ENCODE measurements around the gene P2RY6.

Gene P2RY6

DNA sequence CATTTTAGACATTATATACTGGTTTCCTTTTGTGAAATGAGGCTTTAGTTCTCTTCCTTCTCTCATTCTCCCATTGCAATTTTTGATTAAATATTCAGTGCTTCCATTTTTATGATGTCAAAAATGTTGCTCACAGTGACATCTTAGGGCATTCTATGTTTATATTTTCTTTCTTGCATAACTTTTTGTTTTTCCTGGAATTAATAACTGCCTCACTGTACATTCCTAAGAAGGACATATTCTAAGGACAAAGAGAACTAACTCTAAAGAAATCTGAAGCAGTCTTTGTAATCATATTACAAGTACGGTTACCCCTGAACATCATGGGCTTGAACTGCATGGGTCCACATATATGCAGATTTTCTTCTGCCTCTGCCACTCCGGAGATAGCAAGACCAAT is 25.8 kb upstream of the P2RY6 start:
- Histone ChIP-seq H3K4me3 (ENCODE audit: low read length) (no peak overlapping the region), H3K36me3 (ENCODE audit: control insufficient read depth, insufficient read depth, low read length) (no peaks in the 10 kb centered on the region), H3K27me3 (ENCODE audit: control insufficient read depth, insufficient read depth, low read length) (no peaks in the 10 kb centered on the region), H3K4me1 (ENCODE audit: control insufficient read depth, insufficient read depth, low read length) (peaks cover 4% of the 10 kb centered on the region; the same call in 1 of the 2 replicates), H3K9me3 (ENCODE audit: control insufficient read depth, insufficient read depth, low read length) (no peaks in the 10 kb centered on the region), H3K27ac (ENCODE audit: low read length) (no peak overlapping the region)
- no peak for DNase-seq (ENCODE audit: low read depth, low spot score)
- no CpG with 5 or more reads among the region's 2 CpGs for WGBS (ENCODE audit: insufficient coverage, insufficient read length)

- Histone ChIP-seq H3K4me1 (ENCODE audit: control insufficient read depth, insufficient read depth, low read length) (peaks cover 2% of the 10 kb centered on the region; the same call in 1 of the 2 replicates), H3K36me3 (ENCODE audit: control insufficient read depth, insufficient read depth, low read length) (no peaks in the 10 kb centered on the region), H3K4me3 (ENCODE audit: low read length) (no peak overlapping the region), H3K27me3 (ENCODE audit: control insufficient read depth, insufficient read depth, low read length) (no peaks in the 10 kb centered on the region), H3K27ac (ENCODE audit: low read length) (no peak overlapping the region), H3K9me3 (ENCODE audit: control insufficient read depth, insufficient read depth, low read length) (no peaks in the 10 kb centered on the region)
- no peak for DNase-seq (ENCODE audit: low read depth, low spot score)
- WGBS (ENCODE audit: insufficient coverage, insufficient read length), result no CpG with 5 or more reads among the region's 3 CpGs
These were observed 23.5 kb upstream of the P2RY6 start for GRCh38 chr11:73248526-73249185.

- no peak for DNase-seq (ENCODE audit: low read depth, low spot score)
- peaks cover 2% of the 10 kb centered on the region; the same call in 1 of the 2 replicates for H3K4me1 ChIP-seq (ENCODE audit: control insufficient read depth, insufficient read depth, low read length)
- H3K9me3 ChIP-seq (ENCODE audit: control insufficient read depth, insufficient read depth, low read length), result no peaks in the 10 kb centered on the region
- no peak overlapping the region for H3K27ac ChIP-seq (ENCODE audit: low read length)
- H3K4me3 ChIP-seq (ENCODE audit: low read length), result no peak overlapping the region
- no CpG with 5 or more reads among the region's 5 CpGs for WGBS (ENCODE audit: insufficient coverage, insufficient read length)
- H3K27me3 ChIP-seq (ENCODE audit: control insufficient read depth, insufficient read depth, low read length), result no peaks in the 10 kb centered on the region
- H3K36me3 ChIP-seq (ENCODE audit: control insufficient read depth, insufficient read depth, low read length), result no peaks in the 10 kb centered on the region
These were observed 22.8 kb upstream of the P2RY6 start for GRCh38 chr11:73249304-73249703.

DNA sequence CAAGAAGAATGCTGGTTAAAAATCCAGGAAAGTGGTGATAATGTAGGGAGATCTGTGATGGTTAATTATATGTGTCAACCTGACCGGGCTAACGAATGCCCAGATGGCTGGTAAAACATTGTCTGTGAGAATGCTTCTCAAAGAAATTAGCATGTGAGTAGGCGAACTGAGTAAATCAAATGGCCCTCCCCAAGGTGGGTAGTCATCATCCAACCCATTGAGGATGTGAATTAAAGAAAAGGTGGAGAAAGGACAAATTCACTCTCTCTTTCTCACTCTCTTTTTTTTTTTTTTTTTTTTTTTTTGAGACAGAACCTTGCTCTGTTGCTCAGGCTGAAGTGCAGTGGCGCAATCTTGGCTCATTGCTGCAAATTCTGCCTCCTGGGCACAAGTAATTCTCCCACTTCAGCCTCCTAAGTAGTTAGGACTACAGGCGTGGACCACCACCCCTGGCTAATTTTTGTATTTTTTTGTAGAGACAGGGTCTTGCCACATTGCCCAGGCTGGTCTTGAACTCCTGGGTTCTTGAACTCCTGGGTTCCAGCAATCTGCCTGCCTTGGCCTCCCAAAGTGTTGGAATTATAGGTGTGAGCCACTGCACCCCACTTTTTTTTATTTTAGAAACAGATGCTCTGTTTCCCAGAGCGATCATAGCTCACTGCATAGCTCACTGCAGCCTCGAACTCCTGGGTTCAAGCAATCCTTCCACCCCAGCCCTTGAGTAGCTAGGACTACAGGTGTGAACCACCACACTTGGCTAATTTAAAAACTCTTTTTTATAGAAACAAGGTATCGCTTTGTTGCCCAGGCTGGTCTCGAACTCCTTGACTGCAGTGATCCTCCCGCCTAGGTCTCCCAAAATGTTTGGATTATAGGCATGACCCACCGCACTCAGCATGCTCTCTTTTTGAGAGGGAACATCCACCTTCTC is 22.0 kb upstream of the P2RY6 start:
- no peaks in the 10 kb centered on the region for H3K27me3 ChIP-seq (ENCODE audit: control insufficient read depth, insufficient read depth, low read length)

DNA sequence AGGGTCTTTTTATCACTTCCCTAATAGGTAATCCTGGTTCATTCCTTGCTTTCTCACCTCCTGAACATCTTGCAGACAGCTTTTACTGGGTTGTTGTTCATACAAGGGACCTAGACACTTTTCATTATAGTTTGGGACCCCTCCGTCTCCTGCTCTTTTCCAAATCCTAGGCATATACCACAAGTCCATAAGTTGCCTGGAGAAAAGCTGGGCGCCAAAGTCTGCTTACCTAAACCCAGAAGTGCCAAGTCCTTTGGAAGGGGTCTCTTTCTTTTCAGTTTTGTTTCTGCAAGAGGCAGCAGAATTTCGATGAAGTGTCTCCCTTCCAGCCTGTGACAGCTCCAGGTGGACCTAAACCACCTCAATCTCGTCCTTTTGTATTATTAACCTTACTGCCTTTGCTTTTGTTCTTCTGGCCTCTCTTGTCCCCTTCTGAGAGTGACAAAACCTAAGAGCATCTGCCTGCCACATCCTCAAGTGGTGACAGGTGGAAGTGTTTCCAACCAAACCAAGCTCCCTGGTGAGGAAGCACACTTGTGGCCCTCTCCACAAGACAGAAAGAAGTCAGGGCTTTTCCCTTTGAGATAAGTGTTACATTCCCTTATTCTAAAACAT is 19.5 kb upstream of the P2RY6 start:
- no peaks in the 10 kb centered on the region for H3K36me3 ChIP-seq (ENCODE audit: control insufficient read depth, insufficient read depth, low read length)
- no peak overlapping the region for H3K27ac ChIP-seq (ENCODE audit: low read length)
- WGBS (ENCODE audit: insufficient coverage, insufficient read length), result no CpG with 5 or more reads among the region's 4 CpGs
- DNase-seq (ENCODE audit: low read depth, low spot score), result no peak
- H3K4me1 ChIP-seq (ENCODE audit: control insufficient read depth, insufficient read depth, low read length), result no peaks in the 10 kb centered on the region
- no peaks in the 10 kb centered on the region for H3K27me3 ChIP-seq (ENCODE audit: control insufficient read depth, insufficient read depth, low read length)
- H3K9me3 ChIP-seq (ENCODE audit: control insufficient read depth, insufficient read depth, low read length), result no peaks in the 10 kb centered on the region
- H3K4me3 ChIP-seq (ENCODE audit: low read length), result no peak overlapping the region

More for the DNA sequence above, 22.0 kb upstream of the P2RY6 start:
- Histone ChIP-seq H3K4me3 (ENCODE audit: low read length) (no peak overlapping the region), H3K9me3 (ENCODE audit: control insufficient read depth, insufficient read depth, low read length) (no peaks in the 10 kb centered on the region), H3K4me1 (ENCODE audit: control insufficient read depth, insufficient read depth, low read length) (peaks cover 2% of the 10 kb centered on the region; the same call in 1 of the 2 replicates), H3K27ac (ENCODE audit: low read length) (no peak overlapping the region), H3K36me3 (ENCODE audit: control insufficient read depth, insufficient read depth, low read length) (no peaks in the 10 kb centered on the region)
- no peak for DNase-seq (ENCODE audit: low read depth, low spot score)
- no CpG with 5 or more reads among the region's 11 CpGs for WGBS (ENCODE audit: insufficient coverage, insufficient read length)

DNA sequence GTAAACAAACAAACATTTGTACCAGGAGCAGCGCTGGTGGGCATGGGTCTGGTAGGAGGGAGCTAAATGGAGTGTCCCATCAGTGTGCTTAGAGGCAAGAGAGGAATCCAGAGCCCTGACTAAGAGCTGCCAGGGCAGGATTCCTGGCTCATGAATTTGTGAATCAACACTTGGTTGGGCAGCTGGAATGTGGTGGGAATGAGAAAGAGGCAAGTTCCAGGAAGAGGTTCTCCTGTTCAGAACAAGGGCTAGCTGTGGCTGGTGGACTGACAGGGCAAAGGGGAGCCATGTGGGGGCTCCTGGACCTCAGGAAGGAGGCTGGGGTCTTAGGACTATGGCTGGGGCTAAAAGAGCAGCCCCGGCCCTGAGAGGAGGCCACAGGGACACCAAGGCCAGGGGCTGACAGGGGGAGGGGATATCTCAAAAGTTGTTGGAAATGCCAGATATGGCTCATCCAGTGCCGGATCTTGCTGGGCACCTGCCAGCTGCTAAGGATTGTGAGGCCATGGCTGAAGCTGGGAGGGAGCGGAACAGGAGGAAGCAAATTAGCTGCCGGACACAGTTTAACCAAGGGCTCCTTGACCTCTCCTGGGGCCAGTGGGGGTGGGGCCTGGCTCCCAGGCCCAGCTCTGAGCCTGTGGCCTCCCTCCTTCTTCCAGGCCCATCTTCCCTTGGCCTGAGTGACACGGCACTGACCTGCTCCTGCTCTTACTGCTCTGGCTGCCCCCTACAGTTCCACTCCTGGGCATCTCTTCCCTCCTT is 14.6 kb upstream of the P2RY6 start:
- no peaks in the 10 kb centered on the region for H3K36me3 ChIP-seq (ENCODE audit: control insufficient read depth, insufficient read depth, low read length)
- H3K9me3 ChIP-seq (ENCODE audit: control insufficient read depth, insufficient read depth, low read length), result no peaks in the 10 kb centered on the region
- WGBS (ENCODE audit: insufficient coverage, insufficient read length), result no CpG with 5 or more reads among the region's 6 CpGs
- H3K4me3 ChIP-seq (ENCODE audit: low read length), result no peak overlapping the region
- H3K4me1 ChIP-seq (ENCODE audit: control insufficient read depth, insufficient read depth, low read length), result no peaks in the 10 kb centered on the region
- H3K27ac ChIP-seq (ENCODE audit: low read length), result no peak overlapping the region
- no peak for DNase-seq (ENCODE audit: low read depth, low spot score)
- H3K27me3 ChIP-seq (ENCODE audit: control insufficient read depth, insufficient read depth, low read length), result no peaks in the 10 kb centered on the region

- DNase-seq (ENCODE audit: low read depth, low spot score), result no peak
- H3K27ac ChIP-seq (ENCODE audit: low read length), result no peak overlapping the region
- no peaks in the 10 kb centered on the region for H3K9me3 ChIP-seq (ENCODE audit: control insufficient read depth, insufficient read depth, low read length)
- H3K27me3 ChIP-seq (ENCODE audit: control insufficient read depth, insufficient read depth, low read length), result 0 out of 2 replicates have a peak, but pooled peaks cover 3% of the 10 kb centered on the region
- no peaks in the 10 kb centered on the region for H3K36me3 ChIP-seq (ENCODE audit: control insufficient read depth, insufficient read depth, low read length)
- H3K4me1 ChIP-seq (ENCODE audit: control insufficient read depth, insufficient read depth, low read length), result no peaks in the 10 kb centered on the region
- H3K4me3 ChIP-seq (ENCODE audit: low read length), result no peak overlapping the region
- WGBS (ENCODE audit: insufficient coverage, insufficient read length), result no CpG with 5 or more reads among the region's 7 CpGs
These were observed 13.8 kb upstream of the P2RY6 start for GRCh38 chr11:73258104-73259035.

DNA sequence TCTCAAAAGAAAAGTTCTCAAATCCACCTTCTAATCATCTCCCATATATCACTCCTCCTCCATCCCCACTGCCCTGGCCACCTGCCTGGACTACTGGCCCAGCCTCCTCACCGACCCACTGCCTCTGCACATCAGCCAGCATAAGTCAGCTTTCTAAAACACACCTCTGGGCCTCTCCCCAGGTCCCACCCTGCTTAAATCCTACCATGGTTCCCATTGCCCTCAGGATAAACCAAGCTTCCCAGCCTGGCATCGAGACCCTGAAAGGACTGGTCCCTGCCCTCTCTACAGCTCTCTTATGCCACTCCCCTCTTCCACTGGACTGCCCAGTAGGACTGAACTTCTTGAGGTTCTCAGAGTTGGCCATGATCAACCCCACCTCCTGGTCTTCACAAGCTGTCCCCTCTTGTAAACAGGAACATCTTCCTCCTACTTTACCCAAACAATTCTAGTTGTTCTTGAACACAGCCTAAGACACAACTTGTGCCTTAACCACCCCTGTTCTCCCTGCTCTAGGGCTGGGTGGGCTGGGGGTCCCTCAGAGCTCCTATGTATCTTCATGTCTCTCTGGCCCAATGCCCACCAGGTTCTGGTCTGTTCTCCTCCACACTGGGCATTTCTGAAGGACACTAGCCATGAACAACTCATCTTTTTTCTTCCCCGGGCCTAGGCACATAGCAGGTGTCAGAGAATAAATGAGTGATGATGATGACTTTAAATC is 12.6 kb upstream of the P2RY6 start:
- no peaks in the 10 kb centered on the region for H3K36me3 ChIP-seq (ENCODE audit: control insufficient read depth, insufficient read depth, low read length)
- no peak overlapping the region for H3K27ac ChIP-seq (ENCODE audit: low read length)
- no peaks in the 10 kb centered on the region for H3K9me3 ChIP-seq (ENCODE audit: control insufficient read depth, insufficient read depth, low read length)
- H3K4me1 ChIP-seq (ENCODE audit: control insufficient read depth, insufficient read depth, low read length), result no peaks in the 10 kb centered on the region
- no CpG with 5 or more reads among the region's 3 CpGs for WGBS (ENCODE audit: insufficient coverage, insufficient read length)
- H3K4me3 ChIP-seq (ENCODE audit: low read length), result no peak overlapping the region
- 0 out of 2 replicates have a peak, but pooled peaks cover 3% of the 10 kb centered on the region for H3K27me3 ChIP-seq (ENCODE audit: control insufficient read depth, insufficient read depth, low read length)
- no peak for DNase-seq (ENCODE audit: low read depth, low spot score)

DNA sequence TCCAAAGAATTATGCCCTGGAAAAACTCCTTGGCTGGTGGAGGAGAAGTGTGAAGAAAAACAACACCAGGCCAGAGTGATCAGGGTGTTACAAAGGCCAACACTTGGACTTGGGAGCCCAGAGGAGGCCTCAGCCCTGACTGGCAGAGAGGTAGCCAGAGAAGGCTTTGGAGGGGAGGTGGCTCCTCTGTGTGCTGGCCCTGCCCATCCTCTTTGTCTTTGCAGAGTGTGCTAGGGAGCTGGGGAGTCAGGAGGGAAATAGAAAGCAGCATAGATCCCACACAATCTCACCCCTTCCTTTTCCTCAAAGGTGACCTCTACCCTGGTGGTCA is 12.0 kb upstream of the P2RY6 start:
- no peak for DNase-seq (ENCODE audit: low read depth, low spot score)
- Histone ChIP-seq H3K27ac (ENCODE audit: low read length) (no peak overlapping the region), H3K36me3 (ENCODE audit: control insufficient read depth, insufficient read depth, low read length) (no peaks in the 10 kb centered on the region), H3K9me3 (ENCODE audit: control insufficient read depth, insufficient read depth, low read length) (no peaks in the 10 kb centered on the region), H3K4me1 (ENCODE audit: control insufficient read depth, insufficient read depth, low read length) (no peaks in the 10 kb centered on the region), H3K4me3 (ENCODE audit: low read length) (no peak overlapping the region), H3K27me3 (ENCODE audit: control insufficient read depth, insufficient read depth, low read length) (peaks cover 7% of the 10 kb centered on the region; the same call in 1 of the 2 replicates)

Data from iPS DF 6.9 (cell line).